Ectodermal cell (in vitro differentiated cells): ENCODE data around the gene NLRP9.

Source experiments
- H3K27ac ChIP-seq: 2 replicates; pipeline ENCODE4 v1.7.0; 2013; ENCODE audit warnings: mild to moderate bottlenecking, low read depth, low read length; ENCODE audit not compliant: insufficient read depth, poor library complexity, severe bottlenecking
- H3K27me3 ChIP-seq: 2 replicates; pipeline ENCODE4 v1.7.0; 2013; ENCODE audit warnings: mild to moderate bottlenecking, low read length; ENCODE audit not compliant: insufficient read depth, control insufficient read depth, poor library complexity, severe bottlenecking
- H3K36me3 ChIP-seq: one replicate; pipeline ENCODE4 v1.7.0; 2013; ENCODE audit warnings: low read length; ENCODE audit not compliant: control insufficient read depth, insufficient read depth
- H3K4me1 ChIP-seq: one replicate; pipeline ENCODE4 v1.7.0; 2013; ENCODE audit warnings: low read length; ENCODE audit not compliant: control insufficient read depth, insufficient read depth
- H3K4me3 ChIP-seq: 2 replicates; pipeline ENCODE4 v1.7.0; 2013; ENCODE audit warnings: low read depth, low read length, control low read depth; ENCODE audit not compliant: insufficient read depth
- H3K9me3 ChIP-seq: 2 replicates; pipeline ENCODE4 v1.7.0; 2013; ENCODE audit warnings: mild to moderate bottlenecking, low read length, moderate library complexity; ENCODE audit not compliant: control insufficient read depth
- WGBS, 2 experiments: methylation state at CpG; one replicate each; pipeline ENCODE4 v1.1.7; 2013; ENCODE audit warnings: missing lambda C conversion rate in 2 of 2; 5-methylcytosine and 5-hydroxymethylcytosine counted together

Gene NLRP9

GRCh38 chr19:55694656-55695491, 43.3 kb downstream of the NLRP9 start:
- Histone ChIP-seq H3K9me3 (no peaks in the 10 kb centered on the region), H3K27me3 (no peaks in the 10 kb centered on the region), H3K27ac (no peak overlapping the region), H3K36me3 (peaks cover 12% of the 10 kb centered on the region), H3K4me1 (no peaks in the 10 kb centered on the region), H3K4me3 (no peak overlapping the region)
- WGBS, 2 experiments, result 95 to 96% methylated on average over 32 to 35 of the region's 37 CpGs

- H3K4me1 ChIP-seq, result no peaks in the 10 kb centered on the region
- no peak overlapping the region for H3K4me3 ChIP-seq
- 94% methylated on average over 15 of the region's 15 CpGs for WGBS, 2 experiments
- no peaks in the 10 kb centered on the region for H3K9me3 ChIP-seq
- peaks cover 12% of the 10 kb centered on the region for H3K36me3 ChIP-seq
- no peaks in the 10 kb centered on the region for H3K27me3 ChIP-seq
- no peak overlapping the region for H3K27ac ChIP-seq
These were observed 44.0 kb downstream of the NLRP9 start for GRCh38 chr19:55694241-55694655.

- Histone ChIP-seq H3K27me3 (no peaks in the 10 kb centered on the region), H3K9me3 (no peaks in the 10 kb centered on the region), H3K36me3 (peaks cover 12% of the 10 kb centered on the region), H3K4me3 (no peak overlapping the region), H3K27ac (no peak overlapping the region), H3K4me1 (no peaks in the 10 kb centered on the region)
- WGBS, 2 experiments, result 97% methylated on average over 20 of the region's 20 CpGs
These were observed 44.7 kb downstream of the NLRP9 start for GRCh38 chr19:55693336-55693974.

- Histone ChIP-seq H3K27ac (no peak overlapping the region), H3K36me3 (peaks cover 12% of the 10 kb centered on the region), H3K27me3 (no peaks in the 10 kb centered on the region), H3K4me1 (no peaks in the 10 kb centered on the region), H3K4me3 (no peak overlapping the region), H3K9me3 (no peaks in the 10 kb centered on the region)
- 94 to 95% methylated on average over 19 of the region's 19 CpGs for WGBS, 2 experiments
These were observed 45.5 kb downstream of the NLRP9 start for GRCh38 chr19:55692681-55693081.

GRCh38 chr19:55691561-55692481, 46.4 kb downstream of the NLRP9 start:
- H3K9me3 ChIP-seq, result no peaks in the 10 kb centered on the region
- H3K4me1 ChIP-seq, result no peaks in the 10 kb centered on the region
- no peak overlapping the region for H3K27ac ChIP-seq
- peaks cover 12% of the 10 kb centered on the region for H3K36me3 ChIP-seq
- H3K4me3 ChIP-seq, result no peak overlapping the region
- 94 to 95% methylated on average over 31 of the region's 31 CpGs for WGBS, 2 experiments
- H3K27me3 ChIP-seq, result no peaks in the 10 kb centered on the region

- Histone ChIP-seq H3K36me3 (peaks cover 12% of the 10 kb centered on the region), H3K4me1 (no peaks in the 10 kb centered on the region), H3K4me3 (no peak overlapping the region), H3K27me3 (no peaks in the 10 kb centered on the region), H3K27ac (no peak overlapping the region), H3K9me3 (no peaks in the 10 kb centered on the region)
- WGBS, 2 experiments, result 95 to 97% methylated on average over 31 of the region's 31 CpGs
These were observed 47.2 kb downstream of the NLRP9 start for GRCh38 chr19:55690769-55691545.

- H3K36me3 ChIP-seq, result peaks cover 10% of the 10 kb centered on the region
- no peaks in the 10 kb centered on the region for H3K9me3 ChIP-seq
- no peaks in the 10 kb centered on the region for H3K27me3 ChIP-seq
- no peak overlapping the region for H3K27ac ChIP-seq
- no peaks in the 10 kb centered on the region for H3K4me1 ChIP-seq
- no peak overlapping the region for H3K4me3 ChIP-seq
- 95% methylated on average over 25 of the region's 25 CpGs for WGBS, 2 experiments
These were observed 48.0 kb downstream of the NLRP9 start for GRCh38 chr19:55690109-55690768.

GRCh38 chr19:55689411-55690108, 48.6 kb downstream of the NLRP9 start:
- Histone ChIP-seq H3K4me3 (no peak overlapping the region), H3K27ac (no peak overlapping the region), H3K4me1 (no peaks in the 10 kb centered on the region), H3K36me3 (peaks cover 5% of the 10 kb centered on the region), H3K9me3 (no peaks in the 10 kb centered on the region), H3K27me3 (no peaks in the 10 kb centered on the region)
- WGBS, 2 experiments, result 95 to 96% methylated on average over 35 of the region's 35 CpGs
